SU-DHL-6 (cell line): Measurements from ENCODE around the gene F8.

ENCODE experiments used
- H2AFZ ChIP-seq: fragments of 200-600 bp; sonication (generic); 2 replicates; pipeline ENCODE4 v1.6.1; 2014; ENCODE audit warnings: low read depth, mild to moderate bottlenecking, moderate library complexity, mixed read lengths, antibody characterized with exemption, low read length; ENCODE audit not compliant: severe bottlenecking
- H3F3A ChIP-seq: fragments of 200-600 bp; shearing (Covaris generic); 2 replicates; pipeline ENCODE4 v1.6.0; 2016; ENCODE audit warnings: antibody characterized with exemption, mild to moderate bottlenecking; ENCODE audit not compliant: insufficient read depth
- H3K27ac ChIP-seq: fragments of 200-600 bp; sonication (generic); 2 replicates; pipeline ENCODE4 v1.5.1; 2016; ENCODE audit warnings: low read depth, mild to moderate bottlenecking, low read length, moderate library complexity, mixed read lengths
- H3K27me3 ChIP-seq: fragments of 200-600 bp; sonication (generic), shearing (Covaris generic); 2 replicates; pipeline ENCODE4 v1.6.0; 2014; ENCODE audit warnings: mild to moderate bottlenecking, low read length
- H3K36me3 ChIP-seq: fragments of 200-600 bp; sonication (generic); 2 replicates; pipeline ENCODE4 v1.6.1; 2014; ENCODE audit warnings: mild to moderate bottlenecking, low read length, mixed read lengths
- H3K4me2 ChIP-seq: fragments of 300-600, 200-600 bp; shearing (Covaris generic), sonication (generic); 2 replicates; pipeline ENCODE4 v1.6.0; 2014; ENCODE audit warnings: low read length, low read depth, mild to moderate bottlenecking; ENCODE audit not compliant: poor library complexity, severe bottlenecking
- H3K4me3 ChIP-seq: fragments of 200-600 bp; sonication (generic); 2 replicates; pipeline ENCODE4 v1.5.1; 2014; ENCODE audit warnings: antibody characterized with exemption, low read length, mild to moderate bottlenecking, mixed read lengths; ENCODE audit not compliant: insufficient read depth, poor library complexity, severe bottlenecking
- H3K79me2 ChIP-seq: fragments of 200-600 bp; sonication (generic); 2 replicates; pipeline ENCODE4 v1.6.1; 2014; ENCODE audit warnings: mild to moderate bottlenecking, low read length, moderate library complexity; ENCODE audit not compliant: insufficient read depth
- H3K9ac ChIP-seq: fragments of 200-600 bp; sonication (generic); 2 replicates; pipeline ENCODE4 v1.7.0; 2014; ENCODE audit warnings: mild to moderate bottlenecking, low read length
- H3K9me2 ChIP-seq: fragments of 200-600 bp; sonication (generic); replicated peaks from 2 replicates; pipeline ENCODE4 v1.6.1; 2014; ENCODE audit warnings: low read length; ENCODE audit not compliant: insufficient read depth
- H3K9me3 ChIP-seq: fragments of 200-600 bp; sonication (generic); 2 replicates; pipeline ENCODE4 v1.6.1; 2014; ENCODE audit warnings: low read length, mixed read lengths; ENCODE audit not compliant: insufficient read depth
- H4K20me1 ChIP-seq: fragments of 200-600 bp; sonication (generic); 2 replicates; pipeline ENCODE4 v1.6.1; 2014; ENCODE audit warnings: low read depth, mild to moderate bottlenecking, antibody characterized with exemption, low read length, moderate library complexity, mixed read lengths
- EZH2phosphoT487 ChIP-seq: fragments of 200-600 bp; sonication (generic), shearing (Covaris generic); conservative IDR thresholded peaks from 2 replicates; pipeline ENCODE4 v1.6.1; 2018; ENCODE audit warnings: mild to moderate bottlenecking, antibody characterized with exemption, low read length, moderate library complexity, mixed read lengths
- TF ChIP-seq, protein P1 (sequence below): fragments of 200-600 bp; sonication (generic); IDR thresholded peaks from one replicate; pipeline ENCODE4 v1.5.1; 2017; ENCODE audit warnings: antibody characterized with exemption, mild to moderate bottlenecking, low read length, moderate library complexity; ENCODE audit not compliant: insufficient read depth, poor library complexity, severe bottlenecking

Gene F8

GRCh38 chrX:154908821-154909220 is 113.7 kb downstream of the F8 start:
- H3K9me3 ChIP-seq = no peaks in the 10 kb centered on the region
- no peak overlapping the region for H2AFZ ChIP-seq
- H3K27me3 ChIP-seq = no peaks in the 10 kb centered on the region
- no peaks in the 10 kb centered on the region for H3F3A ChIP-seq
- no peaks in the 10 kb centered on the region for H3K79me2 ChIP-seq
- H3K9ac ChIP-seq = no peak overlapping the region
- H3K36me3 ChIP-seq = no peaks in the 10 kb centered on the region
- H3K4me3 ChIP-seq = no peak overlapping the region
- H3K27ac ChIP-seq = no peak overlapping the region
- no peaks in the 10 kb centered on the region for H3K9me2 ChIP-seq
- no peaks in the 10 kb centered on the region for H4K20me1 ChIP-seq
- H3K4me2 ChIP-seq = no peak overlapping the region
- TF ChIP-seq, protein P1, sequence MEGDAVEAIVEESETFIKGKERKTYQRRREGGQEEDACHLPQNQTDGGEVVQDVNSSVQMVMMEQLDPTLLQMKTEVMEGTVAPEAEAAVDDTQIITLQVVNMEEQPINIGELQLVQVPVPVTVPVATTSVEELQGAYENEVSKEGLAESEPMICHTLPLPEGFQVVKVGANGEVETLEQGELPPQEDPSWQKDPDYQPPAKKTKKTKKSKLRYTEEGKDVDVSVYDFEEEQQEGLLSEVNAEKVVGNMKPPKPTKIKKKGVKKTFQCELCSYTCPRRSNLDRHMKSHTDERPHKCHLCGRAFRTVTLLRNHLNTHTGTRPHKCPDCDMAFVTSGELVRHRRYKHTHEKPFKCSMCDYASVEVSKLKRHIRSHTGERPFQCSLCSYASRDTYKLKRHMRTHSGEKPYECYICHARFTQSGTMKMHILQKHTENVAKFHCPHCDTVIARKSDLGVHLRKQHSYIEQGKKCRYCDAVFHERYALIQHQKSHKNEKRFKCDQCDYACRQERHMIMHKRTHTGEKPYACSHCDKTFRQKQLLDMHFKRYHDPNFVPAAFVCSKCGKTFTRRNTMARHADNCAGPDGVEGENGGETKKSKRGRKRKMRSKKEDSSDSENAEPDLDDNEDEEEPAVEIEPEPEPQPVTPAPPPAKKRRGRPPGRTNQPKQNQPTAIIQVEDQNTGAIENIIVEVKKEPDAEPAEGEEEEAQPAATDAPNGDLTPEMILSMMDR = no peak
- no peak for TF ChIP-seq EZH2phosphoT487

- H2AFZ ChIP-seq = no peak overlapping the region
These were observed 120.1 kb downstream of the F8 start for GRCh38 chrX:154902408-154902807.

DNA sequence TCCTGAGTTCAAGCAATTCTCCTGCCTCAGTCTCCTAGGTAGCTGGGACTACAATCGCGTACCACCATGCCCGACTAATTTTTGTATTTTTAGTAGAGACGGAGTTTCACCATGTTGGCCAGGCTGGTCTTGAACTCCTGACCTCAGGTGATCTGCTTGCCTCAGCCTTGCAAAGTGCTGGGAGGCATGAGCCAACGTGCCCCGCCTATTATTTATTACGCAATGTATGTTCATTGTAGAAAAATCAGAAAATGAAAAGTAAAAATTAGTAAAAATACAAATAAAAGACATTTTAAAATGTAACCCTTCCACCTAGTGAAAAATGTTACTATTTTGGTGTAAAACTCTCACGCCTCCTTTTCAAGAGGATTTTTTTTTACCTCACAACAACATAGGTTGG is 122.2 kb downstream of the F8 start:
- H3F3A ChIP-seq = no peaks in the 10 kb centered on the region

More at GRCh38 chrX:154902408-154902807, 120.1 kb downstream of the F8 start:
- H3K9me2 ChIP-seq = no peaks in the 10 kb centered on the region
- H3K9ac ChIP-seq = no peak overlapping the region
- H4K20me1 ChIP-seq = no peaks in the 10 kb centered on the region
- no peaks in the 10 kb centered on the region for H3K27me3 ChIP-seq
- H3K4me2 ChIP-seq = no peak overlapping the region
- H3K36me3 ChIP-seq = no peaks in the 10 kb centered on the region
- no peak overlapping the region for H3K4me3 ChIP-seq
- H3K79me2 ChIP-seq = no peaks in the 10 kb centered on the region
- H3F3A ChIP-seq = no peaks in the 10 kb centered on the region
- no peak overlapping the region for H3K27ac ChIP-seq
- no peak for TF ChIP-seq EZH2phosphoT487
- TF ChIP-seq, protein P1 = no peak
- H3K9me3 ChIP-seq = no peaks in the 10 kb centered on the region

More for the DNA sequence above, 122.2 kb downstream of the F8 start:
- no peaks in the 10 kb centered on the region for H3K79me2 ChIP-seq
- H3K9ac ChIP-seq = no peak overlapping the region
- no peak overlapping the region for H2AFZ ChIP-seq
- TF ChIP-seq, protein P1 = no peak
- no peak for TF ChIP-seq EZH2phosphoT487
- H4K20me1 ChIP-seq = no peaks in the 10 kb centered on the region
- H3K4me2 ChIP-seq = no peak overlapping the region
- no peak overlapping the region for H3K4me3 ChIP-seq
- H3K27ac ChIP-seq = no peak overlapping the region
- no peaks in the 10 kb centered on the region for H3K9me2 ChIP-seq
- no peaks in the 10 kb centered on the region for H3K9me3 ChIP-seq
- H3K27me3 ChIP-seq = no peaks in the 10 kb centered on the region
- no peaks in the 10 kb centered on the region for H3K36me3 ChIP-seq
